ENCODE data around the gene TMOD2. TPM values are rescaled to one million over a fixed set of nuclear protein-coding genes. Genes with fewer than 3 reads are reported as not detected.

Gene TMOD2
- total RNA-seq, 4 donors from 2014 or later = 7.1 to 14.1 (median 11.0) TPM

- intact Hi-C loops (cut with DNase I) = no loop called here
- no peaks in the 10 kb centered on the region for H3K4me1 ChIP-seq
- H3K36me3 ChIP-seq = no peaks in the 10 kb centered on the region
- no peaks in the 10 kb centered on the region for H3K27me3 ChIP-seq
- no peak overlapping the region for H3K4me3 ChIP-seq (replicated peaks in 1 of 3)
- H3K27ac ChIP-seq = no peak overlapping the region
- no peaks in the 10 kb centered on the region for H3K9me3 ChIP-seq
- TF ChIP-seq, protein P1, sequence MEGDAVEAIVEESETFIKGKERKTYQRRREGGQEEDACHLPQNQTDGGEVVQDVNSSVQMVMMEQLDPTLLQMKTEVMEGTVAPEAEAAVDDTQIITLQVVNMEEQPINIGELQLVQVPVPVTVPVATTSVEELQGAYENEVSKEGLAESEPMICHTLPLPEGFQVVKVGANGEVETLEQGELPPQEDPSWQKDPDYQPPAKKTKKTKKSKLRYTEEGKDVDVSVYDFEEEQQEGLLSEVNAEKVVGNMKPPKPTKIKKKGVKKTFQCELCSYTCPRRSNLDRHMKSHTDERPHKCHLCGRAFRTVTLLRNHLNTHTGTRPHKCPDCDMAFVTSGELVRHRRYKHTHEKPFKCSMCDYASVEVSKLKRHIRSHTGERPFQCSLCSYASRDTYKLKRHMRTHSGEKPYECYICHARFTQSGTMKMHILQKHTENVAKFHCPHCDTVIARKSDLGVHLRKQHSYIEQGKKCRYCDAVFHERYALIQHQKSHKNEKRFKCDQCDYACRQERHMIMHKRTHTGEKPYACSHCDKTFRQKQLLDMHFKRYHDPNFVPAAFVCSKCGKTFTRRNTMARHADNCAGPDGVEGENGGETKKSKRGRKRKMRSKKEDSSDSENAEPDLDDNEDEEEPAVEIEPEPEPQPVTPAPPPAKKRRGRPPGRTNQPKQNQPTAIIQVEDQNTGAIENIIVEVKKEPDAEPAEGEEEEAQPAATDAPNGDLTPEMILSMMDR (IDR thresholded peaks at IDR 0.05) = no peak
- TF ChIP-seq POLR2A (IDR thresholded peaks at IDR 0.05) = no peak
- no peak for DNase-seq
Measured at GRCh38 chr15:51816611-51817010, 65.2 kb downstream of the TMOD2 start.

- Histone ChIP-seq H3K4me3 (replicated peaks in 1 of 3) (no peak overlapping the region), H3K27me3 (no peaks in the 10 kb centered on the region), H3K36me3 (no peaks in the 10 kb centered on the region), H3K27ac (no peak overlapping the region), H3K9me3 (no peaks in the 10 kb centered on the region), H3K4me1 (no peaks in the 10 kb centered on the region)
- 88 to 94% methylated on average over 3 of the region's 3 CpGs for WGBS, 2 donors
- DNase-seq = no peak
- intact Hi-C loops (cut with DNase I) = no loop called here
- no peak for TF ChIP-seq POLR2A (IDR thresholded peaks at IDR 0.05)
- TF ChIP-seq, protein P1 (IDR thresholded peaks at IDR 0.05) = no peak
Measured at GRCh38 chr15:51818150-51818549, 66.8 kb downstream of the TMOD2 start.

GRCh38 chr15:51825698-51826097 is 74.3 kb downstream of the TMOD2 start:
- Histone ChIP-seq H3K27ac (no peak overlapping the region), H3K27me3 (no peaks in the 10 kb centered on the region), H3K36me3 (no peaks in the 10 kb centered on the region), H3K9me3 (no peaks in the 10 kb centered on the region), H3K4me3 (replicated peaks in 1 of 3) (no peak overlapping the region), H3K4me1 (peaks cover 2% of the 10 kb centered on the region in 2 donors)
- 75 to 79% methylated on average over 3 of the region's 3 CpGs for WGBS, 2 donors
- no peak for DNase-seq
- TF ChIP-seq POLR2A (IDR thresholded peaks at IDR 0.05) = no peak
- TF ChIP-seq, protein P1 (IDR thresholded peaks at IDR 0.05) = no peak
- intact Hi-C loops (cut with DNase I) = no loop called here

DNA sequence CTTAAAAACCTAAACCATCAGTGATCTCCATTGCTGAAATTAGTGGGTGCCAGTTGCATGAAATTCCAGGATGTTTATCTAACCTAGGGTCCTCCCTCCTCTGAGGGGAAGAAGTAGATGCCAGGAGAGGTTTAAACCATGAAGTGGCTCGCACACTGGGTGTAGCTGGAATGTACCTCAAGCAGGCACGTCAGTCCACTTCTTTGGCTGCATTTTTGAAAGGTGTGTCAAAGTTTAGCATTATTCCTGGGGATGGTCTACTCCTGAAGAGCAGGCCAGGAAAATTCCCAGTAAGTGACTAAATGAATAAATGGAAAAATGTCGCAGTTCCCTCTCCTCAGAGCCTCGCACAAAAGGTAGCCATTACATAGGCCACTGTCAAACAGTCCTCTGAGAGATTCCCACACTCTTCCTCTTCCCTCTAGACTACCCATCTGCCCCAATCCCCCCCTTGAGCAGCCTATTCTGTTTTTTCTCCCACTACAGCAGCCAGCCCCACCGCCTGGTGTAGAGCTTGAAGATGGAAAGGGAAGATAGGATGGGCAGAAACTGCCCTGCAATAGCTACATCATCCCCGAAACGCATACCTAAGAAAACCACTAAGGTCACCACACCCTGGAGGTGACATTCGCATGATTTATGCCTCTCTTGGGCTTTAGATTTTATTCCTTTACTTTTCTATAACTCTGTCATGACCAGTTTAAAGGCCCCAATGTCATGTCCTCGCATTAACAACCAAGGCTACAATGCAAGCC is 77.4 kb downstream of the TMOD2 start:
- Histone ChIP-seq H3K36me3 (no peaks in the 10 kb centered on the region), H3K9me3 (no peaks in the 10 kb centered on the region), H3K27ac (no peak overlapping the region), H3K4me1 (peaks cover 12 to 14% of the 10 kb centered on the region in 2 donors), H3K27me3 (no peaks in the 10 kb centered on the region), H3K4me3 (replicated peaks in 1 of 3) (no peak overlapping the region)
- TF ChIP-seq, protein P1 (IDR thresholded peaks at IDR 0.05) = no peak
- TF ChIP-seq POLR2A (IDR thresholded peaks at IDR 0.05) = no peak
- 77 to 82% methylated on average over 9 of the region's 9 CpGs for WGBS, 2 donors
- intact Hi-C loops (cut with DNase I) = no loop called here
- DNase-seq = no peak

Measured in thyroid gland (tissue), 4 donors.